H9 (cell line): ENCODE measurements around the gene TSPEAR. TPM values are rescaled to one million over a fixed set of nuclear protein-coding genes. Genes with fewer than 3 reads are reported as not detected.

Source experiments
- DNase-seq: peaks from one replicate; pipeline ENCODE4 v3.0.0-alpha.2; 2017
- H2AFZ ChIP-seq: one replicate; pipeline ENCODE4 v1.6.1; 2013; ENCODE audit warnings: mild to moderate bottlenecking, low read length, control low read depth, moderate library complexity
- H2AK5ac ChIP-seq: 2 replicates; pipeline ENCODE4 v1.6.1; 2013; ENCODE audit warnings: low read length, control low read depth, mixed read lengths; ENCODE audit not compliant: insufficient read length
- H2BK120ac ChIP-seq: one replicate; pipeline ENCODE4 v1.6.1; 2013; ENCODE audit warnings: low read depth, mild to moderate bottlenecking, low read length, control low read depth, inconsistent platforms; ENCODE audit not compliant: poor library complexity, severe bottlenecking
- H2BK12ac ChIP-seq: 2 replicates; pipeline ENCODE4 v1.6.1; 2013; ENCODE audit warnings: low read length, control low read depth, mixed read lengths, low read depth; ENCODE audit not compliant: insufficient read length
- H2BK15ac ChIP-seq: 2 replicates; pipeline ENCODE4 v1.6.1; 2013; ENCODE audit warnings: low read depth, low read length, control low read depth
- H2BK20ac ChIP-seq: one replicate; pipeline ENCODE4 v1.6.1; 2013; ENCODE audit warnings: low read depth, mild to moderate bottlenecking, low read length, control low read depth, inconsistent platforms; ENCODE audit not compliant: poor library complexity, severe bottlenecking
- H2BK5ac ChIP-seq: 2 replicates; pipeline ENCODE4 v1.6.1; 2013; ENCODE audit warnings: low read length, control low read depth, mixed read lengths; ENCODE audit not compliant: insufficient read length
- H3K14ac ChIP-seq: 2 replicates; pipeline ENCODE4 v1.6.1; 2013; ENCODE audit warnings: low read length, control low read depth; ENCODE audit not compliant: insufficient read depth
- H3K18ac ChIP-seq: 2 replicates; pipeline ENCODE4 v1.6.1; 2013; ENCODE audit warnings: low read depth, mild to moderate bottlenecking, mixed read lengths, low read length, control low read depth; ENCODE audit not compliant: insufficient read length
- H3K23ac ChIP-seq: 2 replicates; pipeline ENCODE4 v1.6.1; 2013; ENCODE audit warnings: low read length, control low read depth, mixed read lengths, low read depth; ENCODE audit not compliant: insufficient read length
- H3K23me2 ChIP-seq: 2 replicates; pipeline ENCODE4 v1.6.1; 2013; ENCODE audit warnings: low read depth, mild to moderate bottlenecking, mixed read lengths, low read length, control low read depth; ENCODE audit not compliant: insufficient read length, poor library complexity, severe bottlenecking
- H3K27ac ChIP-seq: 2 replicates; pipeline ENCODE4 v1.5.1; 2013; ENCODE audit warnings: low read length, control low read depth, mixed read lengths, low read depth; ENCODE audit not compliant: insufficient read length
- H3K27me3 ChIP-seq: 2 replicates; pipeline ENCODE4 v1.6.1; 2013; ENCODE audit warnings: low read length, control low read depth, inconsistent platforms; ENCODE audit not compliant: insufficient read depth
- H3K4ac ChIP-seq: 2 replicates; pipeline ENCODE4 v1.6.1; 2013; ENCODE audit warnings: low read depth, mild to moderate bottlenecking, control low read depth, inconsistent platforms, low read length, moderate library complexity
- H3K4me1 ChIP-seq: 2 replicates; pipeline ENCODE4 v1.6.1; 2013; ENCODE audit warnings: low read length, control low read depth, inconsistent platforms; ENCODE audit not compliant: insufficient read depth
- H3K4me2 ChIP-seq: 2 replicates; pipeline ENCODE4 v1.6.1; 2013; ENCODE audit warnings: low read length, control low read depth, mixed read lengths; ENCODE audit not compliant: insufficient read length, insufficient read depth
- H3K56ac ChIP-seq: 2 replicates; pipeline ENCODE4 v1.6.1; 2013; ENCODE audit warnings: low read depth, mild to moderate bottlenecking, mixed read lengths, low read length, control low read depth; ENCODE audit not compliant: insufficient read length
- H3K79me1 ChIP-seq: 2 replicates; pipeline ENCODE4 v1.6.1; 2013; ENCODE audit warnings: low read depth, mild to moderate bottlenecking, moderate library complexity, low read length, control low read depth, inconsistent platforms; ENCODE audit not compliant: insufficient read depth, poor library complexity, severe bottlenecking
- H3K79me2 ChIP-seq: 2 replicates; pipeline ENCODE4 v1.6.1; 2013; ENCODE audit warnings: low read length, control low read depth, inconsistent platforms; ENCODE audit not compliant: insufficient read depth
- H3K9ac ChIP-seq: 2 replicates; pipeline ENCODE4 v1.6.1; 2013; ENCODE audit warnings: low read length, control low read depth, mixed read lengths; ENCODE audit not compliant: insufficient read length; ENCODE audit errors: extremely low read depth
- H3K9me3 ChIP-seq: one replicate; pipeline ENCODE4 v1.6.1; 2013; ENCODE audit warnings: low read depth, low read length, inconsistent platforms; ENCODE audit not compliant: control insufficient read depth
- H3T11ph ChIP-seq: one replicate; pipeline ENCODE4 v1.6.1; 2013; ENCODE audit warnings: mild to moderate bottlenecking, low read length, control low read depth, inconsistent platforms
- H4K20me1 ChIP-seq: one replicate; pipeline ENCODE4 v1.6.1; 2013; ENCODE audit not compliant: control insufficient read depth, insufficient read length, insufficient read depth
- H4K5ac ChIP-seq: 2 replicates; pipeline ENCODE4 v1.6.1; 2013; ENCODE audit warnings: low read depth, mild to moderate bottlenecking, mixed read lengths, low read length, control low read depth; ENCODE audit not compliant: insufficient read length
- H4K8ac ChIP-seq: replicated peaks from 2 replicates; pipeline ENCODE4 v1.6.1; 2013; ENCODE audit warnings: low read length, control low read depth, mixed read lengths, low read depth; ENCODE audit not compliant: insufficient read length
- H4K91ac ChIP-seq: 2 replicates; pipeline ENCODE4 v1.6.1; 2013; ENCODE audit warnings: low read depth, mild to moderate bottlenecking, moderate library complexity, mixed read lengths, low read length, control low read depth; ENCODE audit not compliant: insufficient read length
- H3K27ac Mint-ChIP-seq, 3 experiments: 2 replicates in 2 of 3; 3 replicates in 1 of 3; pipeline ENCODE4 v1.8.0; 2020 to 2021; ENCODE audit warnings: mixed read lengths in 3 of 3, mild to moderate bottlenecking in 1 of 3, moderate library complexity in 1 of 3
- H3K27me3 Mint-ChIP-seq: 2 replicates; pipeline ENCODE4 v1.8.0; 2021; ENCODE audit warnings: low read depth, mild to moderate bottlenecking, moderate library complexity, mixed read lengths
- H3K36me3 Mint-ChIP-seq, 3 experiments: 2 replicates in 2 of 3; 3 replicates in 1 of 3; pipeline ENCODE4 v1.8.0; 2020 to 2021; ENCODE audit warnings: low read depth in 3 of 3, mixed read lengths in 3 of 3; ENCODE audit not compliant: insufficient read depth in 1 of 3
- H3K4me1 Mint-ChIP-seq, 2 experiments: 2 replicates each; pipeline ENCODE4 v1.8.0; 2020; ENCODE audit warnings: mixed read lengths in 2 of 2
- H3K4me3 Mint-ChIP-seq, 2 experiments: 2 replicates in 1 of 2; 3 replicates in 1 of 2; pipeline ENCODE4 v1.8.0; 2020 to 2021; ENCODE audit warnings: mild to moderate bottlenecking in 2 of 2, mixed read lengths in 2 of 2, moderate library complexity in 1 of 2
- H3K9me3 Mint-ChIP-seq, 2 experiments: 2 replicates in 1 of 2; 3 replicates in 1 of 2; pipeline ENCODE4 v1.8.0; 2020; ENCODE audit warnings: mild to moderate bottlenecking in 2 of 2, mixed read lengths in 2 of 2, moderate library complexity in 1 of 2
- WGBS: extraction: QIAGEN DNeasy Blood & Tissue Kit; methylation state at CpG from one replicate; pipeline ENCODE4 v1.1.7; 2013; ENCODE audit warnings: missing lambda C conversion rate, low lambda C conversion rate, mixed read lengths; ENCODE audit not compliant: insufficient read length; ENCODE audit errors: extremely low coverage; 5-methylcytosine and 5-hydroxymethylcytosine counted together
- total RNA-seq: library from RNA; stranded (reverse); gene quantifications from 2 replicates; pipeline ENCODE4 v1.2.1, GENCODE V29; 2021
- TF ChIP-seq, protein P1 (sequence below): fragments of 200-600 bp; sonication (generic); conservative IDR thresholded peaks from 3 replicates; pipeline ENCODE4 v1.8.0; 2021; ENCODE audit warnings: antibody characterized with exemption, mild to moderate bottlenecking

Gene TSPEAR
- total RNA-seq, 1 experiment from 2014 or later = 1.3 TPM

DNA sequence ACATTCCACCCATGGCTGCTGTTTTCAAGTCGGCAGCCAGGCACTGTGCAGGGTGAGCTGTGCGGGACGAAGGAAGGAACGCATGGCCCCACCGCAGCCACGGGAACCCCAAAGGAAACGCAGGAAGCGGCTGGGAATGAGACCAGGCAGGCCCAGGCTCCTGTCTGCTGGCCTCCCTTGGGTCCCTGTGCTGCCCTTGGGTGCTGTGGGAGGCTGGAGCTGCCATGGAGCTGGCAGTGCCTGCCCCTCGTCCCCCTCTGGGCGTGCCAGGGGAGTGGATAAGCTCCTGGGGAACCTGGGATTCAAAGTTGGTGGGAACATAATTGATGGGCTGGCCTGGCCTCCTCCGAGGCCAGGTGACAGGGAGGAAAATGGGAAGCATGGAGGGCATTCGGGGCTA lies 143.1 kb downstream of the TSPEAR start:
- Histone ChIP-seq H3K27ac (no peak overlapping the region), H2BK120ac (no peak overlapping the region), H3K79me1 (no peaks in the 10 kb centered on the region), H2AFZ (no peak overlapping the region), H3K9ac (no peak overlapping the region), H3T11ph (no peak overlapping the region), H3K4ac (no peak overlapping the region), H4K8ac (no peak overlapping the region), H3K23me2 (no peaks in the 10 kb centered on the region), H2AK5ac (no peak overlapping the region), H2BK12ac (no peak overlapping the region), H3K4me2 (no peak overlapping the region), H3K23ac (no peak overlapping the region), H3K56ac (no peak overlapping the region), H3K18ac (no peak overlapping the region), H4K91ac (no peak overlapping the region), H3K14ac (no peak overlapping the region), H3K79me2 (no peaks in the 10 kb centered on the region), H4K5ac (no peak overlapping the region), H4K20me1 (no peaks in the 10 kb centered on the region), H2BK20ac (no peak overlapping the region), H2BK15ac (no peak overlapping the region), H3K4me1 (no peaks in the 10 kb centered on the region), H3K9me3 (no peaks in the 10 kb centered on the region), H3K27me3 (no peaks in the 10 kb centered on the region), H2BK5ac (no peak overlapping the region)
- peaks cover 19 to 20% of the 10 kb centered on the region in 2 experiments for H3K9me3 Mint-ChIP-seq
- H3K36me3 Mint-ChIP-seq = peaks cover 3 to 22% (median 3%) of the 10 kb centered on the region in 3 experiments; a peak in 5 of 7 replicates
- no peak overlapping the region for H3K27ac Mint-ChIP-seq
- no peak overlapping the region for H3K4me3 Mint-ChIP-seq
- WGBS = no CpG with 5 or more reads among the region's 12 CpGs
- peaks cover 16% of the 10 kb centered on the region for H3K27me3 Mint-ChIP-seq
- DNase-seq = no peak
- H3K4me1 Mint-ChIP-seq = no peaks in the 10 kb centered on the region
- TF ChIP-seq, protein P1, sequence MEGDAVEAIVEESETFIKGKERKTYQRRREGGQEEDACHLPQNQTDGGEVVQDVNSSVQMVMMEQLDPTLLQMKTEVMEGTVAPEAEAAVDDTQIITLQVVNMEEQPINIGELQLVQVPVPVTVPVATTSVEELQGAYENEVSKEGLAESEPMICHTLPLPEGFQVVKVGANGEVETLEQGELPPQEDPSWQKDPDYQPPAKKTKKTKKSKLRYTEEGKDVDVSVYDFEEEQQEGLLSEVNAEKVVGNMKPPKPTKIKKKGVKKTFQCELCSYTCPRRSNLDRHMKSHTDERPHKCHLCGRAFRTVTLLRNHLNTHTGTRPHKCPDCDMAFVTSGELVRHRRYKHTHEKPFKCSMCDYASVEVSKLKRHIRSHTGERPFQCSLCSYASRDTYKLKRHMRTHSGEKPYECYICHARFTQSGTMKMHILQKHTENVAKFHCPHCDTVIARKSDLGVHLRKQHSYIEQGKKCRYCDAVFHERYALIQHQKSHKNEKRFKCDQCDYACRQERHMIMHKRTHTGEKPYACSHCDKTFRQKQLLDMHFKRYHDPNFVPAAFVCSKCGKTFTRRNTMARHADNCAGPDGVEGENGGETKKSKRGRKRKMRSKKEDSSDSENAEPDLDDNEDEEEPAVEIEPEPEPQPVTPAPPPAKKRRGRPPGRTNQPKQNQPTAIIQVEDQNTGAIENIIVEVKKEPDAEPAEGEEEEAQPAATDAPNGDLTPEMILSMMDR = no peak
